Stimulated activated CD4-positive, alpha-beta T cell treated with anti-CD3 and anti-CD28 coated beads, Interleukin-1b, Interleukin-23, amount 100 ng/mL, for 4 hours (primary cell): ENCODE data around the gene LCE3D.
"Not testable (repeated sequence)": the region's sequence is repeated elsewhere in the genome, so short reads cannot be mapped to it uniquely, and the experiment has no call there.

Experiments
- DNase-seq, 2 donors: peaks; one replicate each; pipeline ENCODE4 v3.0.0-alpha.2; 2020; ENCODE audit warnings: low read depth in 2 of 2

LCE3D gene, protein sequence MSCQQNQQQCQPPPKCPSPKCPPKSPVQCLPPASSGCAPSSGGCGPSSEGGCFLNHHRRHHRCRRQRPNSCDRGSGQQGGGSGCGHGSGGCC

DNA sequence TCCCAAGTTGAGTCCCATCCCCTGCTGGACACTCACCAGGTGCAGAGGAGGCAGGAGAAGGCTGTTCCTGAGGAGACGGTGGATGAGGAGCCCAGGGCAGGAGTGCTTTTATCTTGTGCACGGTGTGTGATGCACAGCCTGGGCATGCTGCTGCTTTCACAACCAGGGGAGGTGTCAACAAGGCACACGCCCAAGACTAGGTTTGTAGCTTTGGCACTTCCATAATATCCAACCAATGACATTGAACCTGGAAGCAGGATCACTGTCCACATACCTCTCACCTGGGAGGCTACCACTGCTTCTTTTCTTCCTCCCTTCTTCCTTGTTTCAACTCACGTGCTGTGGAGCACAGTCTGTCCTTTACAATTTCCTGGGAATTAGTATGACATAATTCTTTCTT lies at the start of gene LCE3D:
Gene LCE3D (minus strand): TSS at position 84 of the 400 bp plus-strand sequence. CDS start 580 bp downstream, outside the sequence.
- DNase-seq = no peak

DNA sequence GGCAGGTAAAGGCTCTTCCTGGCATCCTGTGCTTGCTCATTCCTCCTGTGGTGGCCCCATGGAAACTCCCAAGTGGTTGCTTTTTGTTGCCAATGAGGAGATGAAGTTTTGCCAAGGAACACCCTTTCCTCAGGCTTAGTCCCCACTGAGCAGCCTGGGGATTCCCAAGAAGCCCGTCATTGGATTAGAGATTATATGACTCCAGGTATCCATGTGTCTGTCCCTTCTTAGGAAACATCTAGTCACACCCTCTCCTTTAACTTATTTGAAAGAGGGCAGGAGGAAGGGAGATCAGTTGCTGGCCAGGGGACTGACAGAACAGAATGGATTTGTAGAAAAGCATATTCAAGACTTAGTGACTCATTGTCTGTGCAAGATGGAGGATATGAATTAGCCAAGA lies 46.4 kb upstream of the LCE3D start:
- DNase-seq = no peak

DNA sequence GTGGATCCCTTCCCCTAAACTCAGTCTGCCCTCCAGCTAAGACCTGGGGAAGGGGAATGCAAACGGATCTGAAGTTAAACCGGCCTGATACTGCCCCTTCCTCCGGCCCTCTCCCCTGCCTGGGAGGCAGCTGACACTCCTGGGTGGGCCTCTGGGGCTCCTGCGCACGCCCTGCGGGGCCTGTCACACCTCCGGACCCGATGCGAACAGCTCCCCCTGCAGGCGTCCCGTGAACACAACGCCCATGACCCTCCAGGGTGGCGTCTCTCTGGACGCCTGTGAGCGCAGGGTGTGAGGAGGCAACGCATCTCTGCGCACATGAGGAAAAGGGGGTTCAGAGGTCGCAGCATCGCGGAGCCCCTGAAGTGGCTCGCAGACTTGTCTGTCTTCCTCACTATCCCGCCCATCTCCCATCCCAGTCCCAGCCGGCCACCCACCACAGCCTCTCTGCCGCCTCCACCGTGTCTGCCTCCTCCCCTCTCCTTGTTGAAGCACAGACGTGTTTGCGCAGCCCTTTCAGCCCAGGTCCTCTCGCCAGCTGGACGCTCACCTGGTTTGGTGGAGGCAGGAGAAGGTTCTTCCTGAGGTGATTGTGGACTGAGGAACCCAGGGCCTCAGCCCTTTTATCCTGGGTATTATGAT lies 43.0 kb upstream of the LCE3D start:
- DNase-seq = no peak

DNA sequence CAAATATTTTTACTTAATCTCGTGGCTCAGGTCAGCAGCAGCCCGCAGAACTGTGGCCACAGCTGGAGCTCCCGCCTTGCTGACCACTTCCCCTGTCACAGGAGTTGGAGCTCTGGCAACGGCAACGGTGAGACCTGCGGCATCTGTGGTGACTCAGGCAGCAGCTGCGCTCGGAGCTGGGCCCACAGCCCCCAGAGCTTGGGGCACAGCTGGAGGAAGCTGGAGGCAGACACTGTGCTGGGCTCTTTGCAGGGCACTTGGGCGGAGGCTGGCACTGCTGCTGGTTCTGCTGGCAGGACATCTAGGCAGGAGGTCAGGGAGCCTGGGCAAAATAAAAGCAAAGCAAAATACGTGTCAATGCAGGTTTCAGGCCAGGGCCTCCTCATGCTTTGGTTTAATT lies 42.5 kb upstream of the LCE3D start, which contains the start of gene LCE3A:
Gene LCE3A (minus strand): TSS at position 301 of the 400 bp plus-strand sequence. CDS start 0 bp downstream, at position 301.
- no peak for DNase-seq

DNA sequence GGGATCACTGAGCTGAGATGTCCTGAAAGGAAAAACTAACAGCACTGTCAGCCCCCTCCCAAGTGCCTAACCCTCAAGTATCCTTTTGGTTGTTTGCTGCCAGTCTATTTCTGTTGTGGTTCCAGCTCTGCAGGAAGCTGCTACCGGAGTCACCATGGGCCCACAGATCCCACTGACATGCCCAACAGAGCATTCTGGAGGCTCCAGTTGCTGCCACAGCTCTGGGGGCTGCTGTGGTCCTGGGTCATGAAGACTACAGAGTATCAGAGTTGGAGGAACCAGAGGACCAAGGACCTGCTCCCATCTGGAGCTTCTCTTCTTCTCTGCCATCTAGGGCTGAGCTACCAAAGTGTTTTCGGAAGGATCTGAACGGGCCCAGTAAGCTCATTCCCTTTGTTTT lies 41.7 kb upstream of the LCE3D start:
- no peak for DNase-seq

DNA sequence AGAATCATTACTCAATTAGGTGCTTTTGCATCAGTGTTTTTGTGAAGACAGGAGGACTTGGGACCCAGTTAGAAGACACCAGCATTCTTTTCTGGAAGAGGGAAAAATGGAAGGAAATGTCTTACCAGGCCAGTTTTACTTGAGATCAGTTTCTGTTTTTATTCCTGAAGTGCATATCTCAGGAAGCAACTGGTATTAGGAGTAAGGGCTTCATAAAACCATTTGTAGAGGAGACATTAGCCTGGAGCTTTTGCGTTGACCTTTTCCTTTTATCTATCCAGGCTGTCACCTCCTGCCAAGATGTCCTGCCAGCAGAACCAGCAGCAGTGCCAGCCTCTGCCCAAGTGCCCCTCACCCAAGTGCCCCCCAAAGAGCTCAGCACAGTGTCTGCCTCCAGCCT lies 33.2 kb upstream of the LCE3D start, which contains the start of gene LCE3B:
Gene LCE3B (plus strand): TSS at position 301 of the 400 bp plus-strand sequence. CDS start 0 bp downstream, at position 301.
- DNase-seq = no peak

DNA sequence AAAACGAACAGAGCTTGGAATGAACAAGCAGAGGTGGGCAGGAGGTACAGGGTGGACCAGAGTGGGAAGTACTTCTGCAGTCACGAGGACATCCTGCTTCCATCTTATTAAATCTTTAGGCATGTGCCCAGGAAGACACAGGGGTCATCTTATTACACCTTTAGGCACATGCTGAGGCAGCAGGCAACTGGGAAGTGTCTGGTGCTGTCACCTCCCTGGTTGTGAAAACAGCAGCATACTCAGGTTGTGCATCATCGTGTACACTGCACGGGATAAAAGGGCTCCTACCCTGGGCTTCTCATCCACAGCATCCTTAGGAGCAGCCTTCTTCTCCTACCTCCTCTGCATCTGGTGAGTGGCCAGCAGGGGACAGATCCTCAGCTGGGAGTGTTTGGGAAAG lies 19.6 kb upstream of the LCE3D start, which contains the start of gene LCE3C:
Gene LCE3C (plus strand): TSS at position 301 of the 400 bp plus-strand sequence. CDS start 498 bp downstream, outside the sequence.
- DNase-seq = no peak

DNA sequence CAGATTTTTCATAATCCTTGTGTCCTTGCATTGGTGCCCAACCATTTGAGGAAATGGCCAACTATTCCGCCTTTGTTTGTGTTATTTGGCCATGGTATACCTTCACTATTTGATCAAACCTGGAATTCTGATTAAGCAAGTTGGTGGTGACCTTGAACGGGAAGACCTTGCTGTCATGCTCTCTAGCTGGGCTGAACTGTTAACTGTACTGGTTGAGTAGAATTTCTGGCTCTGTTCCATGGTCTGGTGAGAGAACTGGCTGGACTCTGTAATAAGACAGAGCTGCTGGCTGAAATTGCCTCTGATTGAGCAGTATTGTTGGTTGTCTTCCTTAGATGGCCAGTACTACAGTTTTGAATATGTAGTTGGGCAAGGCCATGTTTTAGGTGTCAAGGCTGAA lies 16.7 kb upstream of the LCE3D start:
- DNase-seq = no peak

DNA sequence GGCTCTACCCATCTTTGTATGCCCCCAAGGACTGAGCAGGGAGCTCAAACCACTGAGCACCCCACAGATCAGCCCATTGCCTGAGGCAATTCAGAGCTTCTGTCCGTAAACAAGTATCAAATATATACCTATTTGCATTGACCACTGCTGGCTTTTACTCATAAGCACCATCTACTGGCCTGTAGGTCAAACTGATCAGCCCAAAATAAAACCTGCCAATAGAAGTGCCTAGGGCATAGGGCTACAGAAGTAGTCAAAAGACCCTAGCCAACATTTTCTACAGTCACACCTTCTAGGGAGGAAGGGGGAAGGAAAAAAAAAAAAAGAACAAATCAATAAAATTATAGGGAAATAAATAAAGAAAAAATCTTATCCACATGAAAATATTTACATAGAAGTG lies 5.3 kb upstream of the LCE3D start:
- DNase-seq = no peak

DNA sequence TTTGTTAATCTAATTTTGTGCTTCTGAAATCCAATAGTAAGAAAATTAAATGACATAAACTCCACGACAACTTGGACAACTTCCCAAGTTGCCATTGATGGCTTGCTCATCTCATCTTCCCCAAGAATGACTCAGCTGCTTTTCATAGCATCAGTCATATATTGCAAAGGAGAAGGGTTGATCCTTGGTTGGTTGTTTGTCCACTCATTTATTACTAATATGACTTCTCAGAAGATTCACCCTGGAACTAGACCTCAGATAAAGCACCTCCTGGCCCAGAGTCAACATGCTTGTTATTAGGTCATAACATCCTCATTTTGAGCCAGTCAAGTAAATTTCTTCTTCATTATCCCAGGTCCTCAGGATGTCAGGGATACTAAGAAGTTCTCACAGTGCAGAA lies 2.3 kb upstream of the LCE3D start:
- DNase-seq = no peak

DNA sequence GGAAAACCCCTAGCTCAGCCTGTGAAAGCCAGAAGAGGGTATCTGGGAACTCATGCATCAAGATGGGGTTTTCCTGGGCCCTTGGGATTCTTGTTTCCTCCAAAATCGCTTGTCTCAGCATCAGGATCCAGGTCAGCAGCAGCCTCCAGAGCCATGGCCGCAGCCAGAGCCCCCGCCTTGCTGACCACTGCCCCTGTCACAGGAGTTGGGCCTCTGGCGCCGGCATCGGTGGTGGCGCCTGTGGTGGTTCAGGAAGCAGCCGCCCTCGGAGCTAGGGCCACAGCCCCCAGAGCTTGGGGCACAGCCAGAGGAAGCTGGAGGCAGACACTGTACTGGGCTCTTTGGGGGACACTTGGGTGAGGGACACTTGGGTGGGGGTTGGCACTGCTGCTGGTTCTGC lies 790 bp downstream of the LCE3D start:
- DNase-seq = not testable (repeated sequence)

DNA sequence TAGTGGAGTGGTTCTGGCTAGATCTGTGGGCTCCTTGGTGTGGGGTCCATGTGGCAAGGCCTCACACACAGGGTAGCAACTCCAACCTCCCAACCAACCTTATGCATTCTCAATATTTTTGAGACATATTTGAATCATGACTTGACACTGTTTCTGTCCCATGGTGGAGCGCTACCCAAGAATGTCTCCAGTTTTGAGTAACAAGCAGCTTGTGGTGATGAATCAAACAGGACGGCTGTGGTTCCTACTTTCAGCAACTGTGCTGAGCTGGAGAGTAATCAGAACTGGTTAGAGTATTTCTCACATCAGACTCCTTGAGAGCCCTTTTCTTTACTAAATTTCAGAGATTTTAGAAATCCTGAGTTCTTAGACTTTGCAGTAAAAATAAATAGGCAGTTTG lies 3.1 kb downstream of the LCE3D start:
- no peak for DNase-seq

DNA sequence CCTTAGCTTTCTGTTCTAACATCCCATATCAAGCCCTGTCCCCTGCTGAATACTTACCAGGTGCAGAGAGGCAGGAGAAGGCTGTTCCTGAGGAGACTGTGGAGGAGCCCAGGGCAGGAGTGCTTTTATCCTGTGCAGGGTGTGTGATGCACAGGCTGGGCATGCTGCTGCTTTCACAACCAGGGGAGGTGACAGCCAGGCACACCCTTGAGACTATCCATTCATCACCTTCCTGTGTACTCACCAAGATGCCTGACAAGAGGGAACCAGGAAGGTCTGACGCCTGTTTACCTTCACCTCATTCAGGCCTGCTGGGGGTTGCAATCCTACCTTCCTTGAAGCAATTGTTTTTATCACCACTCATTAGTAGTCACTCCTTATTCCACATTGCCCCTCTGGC lies 13.6 kb downstream of the LCE3D start, which contains the start of gene LCE3E:
Gene LCE3E (minus strand): TSS at position 100 of the 400 bp plus-strand sequence. CDS start 572 bp downstream, outside the sequence.
- DNase-seq = no peak

DNA sequence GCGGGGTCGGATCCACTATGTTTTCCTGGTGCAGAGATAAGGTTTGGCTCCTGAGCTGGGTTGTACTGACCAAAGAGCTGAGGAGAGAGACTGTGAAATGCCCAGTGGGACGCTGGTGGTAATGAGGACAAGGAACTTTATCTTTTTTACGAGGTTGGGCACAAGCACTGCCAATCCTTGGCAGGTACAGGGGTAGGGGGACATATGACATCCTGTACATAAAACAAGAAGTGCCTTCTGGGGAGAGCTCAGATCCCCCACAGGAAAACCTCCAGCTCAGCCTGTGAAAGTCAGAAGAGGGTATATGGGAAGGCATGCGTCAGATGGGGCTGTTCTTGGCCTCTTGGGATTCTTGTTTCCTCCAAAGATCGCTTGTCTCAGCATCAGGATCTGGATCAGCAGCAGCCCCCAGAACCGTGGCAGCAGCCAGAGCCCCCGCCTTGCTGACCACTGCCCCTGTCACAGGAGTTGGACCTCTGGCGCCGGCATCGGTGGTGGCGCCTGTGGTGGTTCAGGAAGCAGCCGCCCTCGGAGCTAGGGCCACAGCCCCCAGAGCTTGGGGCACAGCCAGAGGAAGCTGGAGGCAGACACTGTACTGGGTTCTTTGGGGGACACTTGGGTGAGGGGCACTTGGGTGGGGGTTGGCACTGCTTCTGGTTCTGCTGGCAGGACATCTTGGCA lies 14.6 kb downstream of the LCE3D start:
- no peak for DNase-seq

DNA sequence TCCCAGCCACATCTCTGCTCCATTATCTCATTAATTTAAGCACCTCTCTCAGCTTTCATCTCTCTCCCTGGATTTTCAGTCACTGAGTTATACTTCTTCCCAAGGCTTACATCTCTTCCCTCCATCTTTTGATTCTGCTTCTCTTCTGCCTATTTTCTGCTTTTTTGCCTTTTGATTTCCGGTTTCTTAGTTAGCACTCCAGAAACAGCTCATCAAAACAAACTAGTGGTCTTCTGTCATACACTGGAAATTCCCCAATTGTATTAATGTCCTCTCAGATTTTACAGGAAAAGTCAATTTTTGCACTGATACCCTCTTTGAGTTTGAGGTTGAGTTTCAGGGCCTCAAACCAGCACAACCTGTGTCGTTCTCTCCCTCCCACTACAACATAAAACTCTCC lies 15.2 kb downstream of the LCE3D start:
- no peak for DNase-seq

DNA sequence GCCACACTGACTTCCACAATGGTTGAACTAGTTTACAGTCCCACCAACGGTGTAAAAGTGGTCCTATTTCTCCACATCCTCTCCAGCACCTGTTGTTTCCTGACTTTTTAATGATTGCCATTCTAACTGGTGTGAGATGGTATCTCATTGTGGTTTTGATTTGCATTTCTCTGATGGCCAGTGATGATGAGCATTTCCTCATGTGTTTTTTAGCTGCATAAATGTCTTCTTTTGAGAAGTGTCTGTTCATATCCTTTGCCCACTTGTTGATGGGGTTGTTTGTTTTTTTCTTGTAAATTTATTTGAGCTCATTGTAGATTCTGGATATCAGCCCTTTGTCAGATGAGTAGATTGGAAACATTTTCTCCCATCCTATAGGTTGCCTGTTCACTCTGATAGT lies 32.0 kb downstream of the LCE3D start:
- not testable (repeated sequence) for DNase-seq

DNA sequence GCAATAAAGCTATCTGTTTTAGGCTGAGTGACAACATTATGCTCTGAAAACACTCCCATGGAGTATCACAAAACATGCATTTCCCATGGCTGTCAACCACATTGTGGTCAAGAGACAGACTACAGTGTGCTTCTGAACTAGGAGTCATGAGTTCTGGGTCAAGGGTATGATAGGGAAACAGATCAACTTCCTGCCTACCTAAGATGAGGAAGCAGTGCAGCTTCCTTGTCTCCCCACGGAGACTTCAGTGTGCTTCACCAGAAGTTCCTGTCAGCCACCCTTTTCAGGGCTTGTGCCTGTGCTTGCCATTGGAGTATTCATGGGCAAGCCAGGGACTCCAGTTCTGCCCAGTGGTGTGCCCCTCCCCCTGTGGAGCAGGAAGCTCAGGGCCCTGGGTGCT lies 33.6 kb downstream of the LCE3D start:
- no peak for DNase-seq

DNA sequence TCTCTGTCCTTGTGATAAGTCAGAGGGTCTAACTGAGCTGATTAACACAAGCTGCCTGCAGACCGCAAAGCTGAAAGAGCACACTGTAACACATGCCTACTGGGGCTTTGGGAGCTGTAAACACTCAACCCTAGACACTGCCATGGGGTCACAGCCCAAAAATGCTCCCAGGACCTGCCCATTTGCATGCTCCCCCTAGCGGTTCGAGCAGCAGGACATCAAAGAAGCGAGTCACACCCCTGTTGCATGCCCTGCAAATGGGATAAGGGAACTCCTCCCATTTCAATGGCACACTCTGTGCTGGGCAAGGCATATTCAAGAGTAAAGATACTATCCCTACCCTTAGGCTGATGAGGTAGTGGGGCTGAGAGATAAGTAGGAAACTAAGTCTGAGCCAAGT lies 36.5 kb downstream of the LCE3D start:
- no peak for DNase-seq

DNA sequence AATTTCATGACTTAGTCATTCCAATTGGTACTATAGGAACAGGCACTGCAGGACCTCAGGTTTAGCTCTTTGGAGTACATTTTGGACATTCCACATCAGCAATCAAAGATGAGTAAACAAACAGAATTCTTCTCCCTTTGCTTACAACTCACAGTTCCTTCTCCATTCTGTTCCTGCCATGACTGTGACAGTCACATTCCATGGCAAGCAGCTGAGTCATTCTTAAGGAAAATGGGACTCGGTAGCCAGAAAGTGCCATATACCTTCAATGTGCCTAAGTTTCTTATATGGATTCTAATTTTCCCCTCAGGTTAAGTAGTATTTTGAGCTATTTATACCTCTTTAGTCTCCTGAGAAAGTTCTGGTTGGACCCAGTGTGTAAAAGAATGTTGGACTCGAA lies 40.4 kb downstream of the LCE3D start:
- DNase-seq = no peak

DNA sequence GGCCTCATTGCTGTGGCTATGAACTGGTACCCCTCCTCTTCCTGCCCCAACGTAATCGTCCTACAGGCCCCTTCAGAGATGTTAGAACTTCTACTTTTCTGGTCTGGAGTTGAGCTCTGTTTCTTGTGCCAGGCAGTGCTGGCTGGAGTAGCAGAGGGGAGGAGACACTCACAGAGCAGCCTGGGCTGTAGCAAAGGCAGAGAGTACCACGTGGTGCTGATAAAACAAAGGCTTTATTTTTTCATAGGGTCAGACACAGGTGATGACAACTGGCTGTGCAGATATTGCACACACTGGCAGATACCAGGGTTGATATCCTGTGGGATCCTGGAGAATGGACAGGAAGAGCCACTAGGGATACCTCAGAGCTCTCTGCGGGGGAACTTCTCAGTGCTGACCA lies 42.8 kb downstream of the LCE3D start:
- DNase-seq = no peak

DNA sequence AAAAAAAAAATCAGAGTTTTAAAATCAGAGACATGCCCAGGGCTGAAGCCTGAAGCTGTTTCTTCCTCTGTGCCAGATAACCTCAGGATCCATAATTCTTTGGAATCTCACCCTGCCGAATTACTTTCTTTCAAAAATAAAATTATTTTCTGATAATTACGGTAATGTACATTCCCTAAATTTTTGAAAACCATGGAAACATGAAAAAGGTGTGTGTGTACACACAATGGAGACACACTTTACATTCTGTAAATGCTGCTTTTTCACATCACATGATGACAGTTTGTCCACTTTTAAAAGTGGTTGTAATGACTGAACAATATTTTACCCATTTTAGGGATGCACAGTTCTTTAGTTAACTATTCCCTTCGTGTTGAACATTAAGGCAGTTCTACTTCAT lies 44.5 kb downstream of the LCE3D start:
- DNase-seq = no peak

DNA sequence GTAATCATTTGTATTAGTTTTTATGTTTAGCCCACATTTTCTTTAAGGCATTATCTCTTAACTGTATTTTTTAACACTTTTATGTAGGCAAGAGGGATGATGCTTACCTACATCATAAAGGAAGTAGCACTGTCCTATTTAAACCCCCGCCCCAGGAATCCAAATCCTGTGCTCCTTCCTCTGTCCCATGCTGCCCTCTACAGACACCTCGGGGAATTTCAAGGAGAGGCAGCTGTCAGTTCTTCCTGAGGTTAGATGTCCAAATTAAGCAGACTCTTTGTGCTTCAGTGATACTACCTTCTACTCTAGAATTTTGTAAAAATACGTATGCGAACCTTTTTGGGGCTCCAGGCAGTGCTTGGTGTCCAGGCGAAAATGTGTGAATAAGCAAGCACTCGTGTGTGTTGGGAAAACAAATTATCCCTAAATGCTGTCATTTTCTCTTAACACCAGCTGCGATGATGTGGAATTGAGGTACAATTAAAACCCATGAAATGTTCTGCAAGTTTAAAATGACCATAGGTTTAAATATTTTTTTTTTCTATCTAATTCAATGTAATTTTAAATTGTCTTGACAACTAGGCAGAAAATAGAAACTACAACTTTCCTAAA lies 46.9 kb downstream of the LCE3D start:
- DNase-seq = no peak
